GM19023 (cell line): Measurements from ENCODE around the gene MADCAM1.
A peak's percentile ranks its signal among the peaks of the same experiment; 100 is the strongest.

Source experiments
- ATAC-seq: cut with Tn5 transposase; IDR thresholded peaks from one replicate; pipeline ENCODE4 v1.9.1; 2021; ENCODE audit warnings: mild to moderate bottlenecking, moderate library complexity; ENCODE audit not compliant: unreplicated experiment

The MADCAM1 gene

DNA sequence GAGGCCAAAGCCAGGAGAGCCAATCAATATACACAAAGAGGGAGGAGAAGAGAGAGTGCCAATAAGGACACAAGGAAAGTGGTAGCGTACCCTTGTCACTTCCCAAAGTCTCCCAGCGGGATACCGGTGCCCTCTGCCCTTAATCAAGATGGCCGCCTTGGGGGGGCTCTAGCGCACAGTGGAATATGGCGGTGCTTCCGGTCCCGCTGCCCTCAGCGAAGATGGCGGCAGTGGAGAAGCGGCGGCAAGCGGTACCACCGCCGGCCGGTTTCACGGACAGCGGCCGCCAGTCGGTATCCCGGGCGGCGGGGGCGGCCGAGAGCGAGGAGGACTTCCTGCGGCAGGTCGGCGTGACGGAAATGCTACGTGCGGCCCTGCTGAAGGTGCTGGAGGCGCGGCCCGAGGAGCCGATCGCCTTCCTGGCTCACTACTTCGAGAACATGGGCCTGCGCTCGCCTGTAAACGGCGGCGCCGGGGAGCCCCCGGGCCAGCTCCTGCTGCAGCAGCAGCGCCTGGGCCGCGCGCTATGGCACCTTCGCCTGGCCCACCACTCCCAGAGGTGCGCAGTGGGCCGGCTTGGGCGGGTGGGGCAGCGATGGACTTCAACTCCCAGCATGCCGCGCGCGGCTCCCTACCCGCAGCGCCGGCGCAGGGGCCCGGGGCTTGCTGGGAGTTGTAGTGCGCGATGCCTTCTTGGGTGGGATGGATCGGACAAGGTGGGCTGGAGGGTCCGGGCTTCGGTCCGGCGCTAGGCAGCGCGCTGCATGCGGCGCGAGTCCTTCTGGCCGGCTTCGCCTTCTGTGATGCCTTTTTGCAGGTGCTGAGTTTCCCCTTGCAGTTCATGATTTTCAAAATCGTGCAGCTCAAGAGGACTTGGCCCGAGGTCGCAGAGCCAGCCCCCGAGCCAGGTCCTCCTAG lies 11.3 kb downstream of the MADCAM1 start, which contains the start of gene TPGS1:
Gene TPGS1, plus strand, starts transcription at position 212 of the 918 bp plus-strand sequence. Its CDS starts 10 bp downstream, at position 222.
- ATAC-seq: peak; percentile 62

DNA sequence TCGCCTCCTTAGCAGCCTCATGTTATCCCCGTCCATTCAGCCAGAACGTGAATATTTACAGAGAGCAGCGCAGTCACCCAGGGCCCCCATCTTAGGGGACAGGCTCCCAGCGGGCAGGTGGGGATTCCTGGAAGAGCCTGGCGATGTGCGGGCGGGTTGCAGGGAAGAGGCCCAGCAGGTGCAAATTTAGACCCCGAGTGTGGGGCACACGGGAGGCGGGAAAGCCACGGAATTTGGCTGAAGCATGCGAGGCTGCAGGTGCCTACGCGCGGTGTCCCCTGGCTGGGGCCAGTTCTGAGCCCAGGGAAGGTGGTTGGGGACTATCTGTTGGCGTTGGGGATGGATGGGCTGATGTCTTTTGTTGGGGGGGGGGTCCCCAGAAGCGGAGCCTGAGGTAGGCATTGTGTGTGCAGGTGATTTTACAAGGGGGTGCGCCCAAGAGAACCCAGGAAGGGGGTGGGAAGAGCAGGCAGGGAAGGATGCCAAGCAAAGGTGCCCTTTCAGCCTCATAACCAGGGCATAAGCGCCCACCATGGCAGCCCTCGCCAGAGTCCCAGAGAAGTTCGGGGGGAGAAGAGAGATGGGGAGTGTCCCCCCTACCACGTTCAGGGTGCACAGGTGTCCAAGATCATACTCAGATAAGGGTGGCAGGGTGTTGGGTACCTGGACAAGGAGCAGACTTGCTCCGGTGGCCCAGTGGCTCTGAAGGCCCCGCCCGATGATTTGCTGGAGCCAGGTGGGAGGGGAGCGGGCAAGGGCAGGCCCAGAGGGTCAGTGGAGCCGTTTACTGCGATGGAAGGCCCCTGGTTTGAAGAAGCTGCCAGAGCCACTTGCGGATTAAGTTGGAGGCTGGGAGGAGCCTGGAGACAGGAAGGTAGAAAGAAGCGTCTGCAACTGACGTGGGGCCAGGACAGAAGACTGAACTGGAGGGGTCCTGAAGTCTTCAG lies 12.2 kb downstream of the MADCAM1 start:
- ATAC-seq: no peak

DNA sequence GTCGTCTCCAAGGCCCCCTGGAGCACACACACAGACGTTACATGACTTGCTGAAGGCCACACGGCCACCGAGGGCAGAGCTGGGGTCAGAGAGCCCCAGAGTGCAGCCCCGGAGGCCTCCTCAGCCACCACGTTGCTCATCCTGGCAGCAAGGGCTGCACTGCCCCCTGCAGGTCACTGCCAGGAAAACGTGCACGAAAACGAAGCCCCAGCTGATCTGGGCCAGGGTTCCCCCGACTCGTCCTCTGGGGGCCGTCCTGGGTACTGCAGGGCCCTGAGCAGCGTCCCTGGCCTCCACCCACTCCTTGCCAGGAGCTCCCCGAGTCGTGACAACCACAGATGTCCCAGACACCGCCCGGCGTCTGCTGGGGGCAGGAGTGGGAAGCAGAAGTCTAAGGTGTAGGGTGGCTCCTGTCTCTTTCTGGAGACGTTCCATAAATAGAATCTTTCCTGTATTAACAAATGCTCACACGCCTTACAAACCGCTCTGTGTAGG lies 14.4 kb downstream of the MADCAM1 start:
- ATAC-seq: no peak

DNA sequence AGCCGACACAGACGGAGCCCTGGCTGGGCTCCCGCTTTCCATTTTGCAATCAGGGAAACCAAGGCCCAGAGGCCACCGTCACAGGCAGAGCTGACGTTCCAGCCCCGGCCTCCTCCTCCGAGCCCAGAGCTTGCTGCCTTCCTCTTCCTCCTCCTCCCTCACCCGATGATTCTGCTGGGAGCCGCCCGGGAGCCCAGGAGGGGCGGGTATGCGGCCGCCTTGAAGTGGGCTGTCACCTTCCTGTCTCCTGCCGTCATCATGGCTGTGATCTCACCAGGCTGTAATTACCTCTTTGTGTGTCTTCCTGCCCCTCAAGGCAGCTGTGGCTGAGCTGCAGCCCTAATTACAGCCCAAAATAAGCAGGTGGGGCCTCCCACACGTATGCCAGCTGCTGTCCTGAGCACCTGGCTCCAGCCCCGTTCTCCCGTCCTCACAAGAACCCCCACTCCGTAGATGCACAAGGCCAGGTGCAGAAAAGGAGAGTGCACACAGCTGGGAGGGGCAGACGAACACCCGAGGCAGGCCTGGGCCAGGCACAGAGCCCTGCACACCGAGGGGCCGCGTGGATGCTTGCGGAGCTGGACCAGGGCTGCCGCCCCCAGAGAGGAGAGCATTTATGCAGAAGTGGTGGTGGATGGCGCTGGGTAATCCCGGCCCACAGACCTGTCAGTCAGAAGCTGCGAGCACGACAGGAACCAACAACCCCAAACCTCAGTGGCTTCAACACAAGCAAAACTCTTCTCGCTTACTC lies 15.0 kb downstream of the MADCAM1 start:
- ATAC-seq: no peak

DNA sequence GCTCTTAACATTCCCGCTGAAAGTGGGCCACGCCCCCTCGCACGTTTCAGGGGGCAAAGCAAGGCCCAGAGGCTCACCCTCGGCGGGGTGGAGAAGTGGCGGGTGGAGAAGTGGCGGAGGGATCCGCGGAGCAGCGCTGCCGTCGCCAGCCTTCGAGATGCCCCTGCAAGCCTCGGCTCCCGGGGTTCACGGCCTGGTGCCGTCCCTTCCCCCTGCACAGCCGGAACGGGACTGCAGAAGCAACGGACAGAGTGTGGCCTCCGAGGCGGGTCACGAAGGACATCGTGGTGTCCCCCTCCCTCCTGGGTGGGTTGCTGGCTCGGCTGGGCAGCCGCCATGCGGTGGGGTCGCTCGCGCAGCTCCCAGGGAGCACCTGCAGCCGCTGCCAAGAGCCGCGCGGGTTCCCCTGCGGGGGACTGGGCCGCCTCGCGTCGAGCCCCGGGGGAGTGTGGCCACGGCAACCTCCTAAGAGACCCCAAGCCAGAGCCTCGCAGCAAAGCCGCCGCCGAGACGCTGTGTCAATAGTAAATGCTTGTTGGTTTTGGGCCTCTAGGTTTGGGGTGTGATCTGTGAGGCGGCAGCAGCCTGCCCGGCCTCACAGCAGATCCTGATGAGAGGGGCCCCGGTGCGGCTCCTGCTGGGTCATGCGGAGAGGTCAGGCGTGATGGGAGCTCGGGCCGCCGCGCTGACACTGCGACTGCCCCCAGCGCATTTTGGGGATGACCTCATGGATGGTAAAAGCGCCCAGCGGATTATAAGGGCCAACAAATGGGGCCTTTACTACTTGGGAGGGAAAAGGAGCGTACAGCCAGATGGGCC lies 16.5 kb downstream of the MADCAM1 start:
- ATAC-seq: no peak

DNA sequence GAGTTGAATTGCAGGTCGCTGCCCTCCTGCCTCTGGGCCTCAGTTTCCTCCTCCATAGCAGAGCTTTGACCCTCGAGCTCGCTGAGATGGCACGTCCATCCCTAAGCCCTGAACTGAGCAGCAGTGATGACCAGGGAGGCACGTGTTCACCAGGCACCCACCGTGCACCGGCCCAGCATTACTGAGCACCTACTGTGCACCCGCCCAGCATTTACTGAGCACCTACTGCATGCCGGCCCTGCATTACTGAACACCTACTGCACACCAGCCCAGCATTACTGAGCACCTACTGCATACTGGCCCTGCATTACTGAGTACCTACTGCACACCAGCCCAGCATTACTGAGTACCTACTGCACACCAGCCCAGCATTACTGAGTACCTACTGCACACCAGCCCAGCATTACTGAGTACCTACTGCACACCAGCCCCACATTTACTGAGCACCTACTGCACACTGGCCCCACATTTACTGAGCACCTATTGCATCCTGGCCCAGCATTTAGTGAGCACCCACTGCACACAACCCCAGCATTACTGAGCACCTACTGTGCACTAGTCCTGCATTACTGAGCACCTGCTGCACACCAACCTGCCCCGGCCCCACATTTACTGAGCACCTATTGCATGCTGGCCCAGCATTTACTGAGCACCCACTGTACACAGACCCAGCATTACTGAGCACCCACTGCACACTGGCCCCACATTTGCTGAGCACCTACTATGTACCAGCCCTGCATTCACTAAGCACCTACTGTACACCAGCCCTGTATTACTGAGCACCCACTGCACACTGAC lies 17.3 kb downstream of the MADCAM1 start:
- no peak for ATAC-seq

DNA sequence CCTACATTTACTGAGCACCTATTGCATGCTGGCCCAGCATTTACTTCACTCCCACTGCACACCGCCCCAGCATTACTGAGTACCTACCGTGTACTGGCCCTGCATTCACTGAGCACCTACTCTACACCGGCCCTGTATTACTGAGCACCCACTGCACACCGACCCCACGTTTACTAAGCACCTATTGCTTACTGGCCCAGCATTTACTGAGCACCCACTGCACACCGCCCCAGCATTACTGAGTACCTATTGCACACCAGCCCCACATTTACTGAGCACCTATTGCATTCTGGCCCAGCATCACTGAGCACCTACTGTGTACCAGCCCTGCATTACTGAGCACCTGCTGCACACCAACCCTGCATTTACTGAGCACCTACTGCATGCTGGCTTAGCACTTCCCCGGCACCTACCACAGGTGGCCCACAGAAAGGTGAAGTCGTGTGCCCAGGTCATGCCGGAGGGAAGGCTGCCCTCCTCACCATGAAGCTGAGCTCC lies 17.9 kb downstream of the MADCAM1 start:
- ATAC-seq: no peak

DNA sequence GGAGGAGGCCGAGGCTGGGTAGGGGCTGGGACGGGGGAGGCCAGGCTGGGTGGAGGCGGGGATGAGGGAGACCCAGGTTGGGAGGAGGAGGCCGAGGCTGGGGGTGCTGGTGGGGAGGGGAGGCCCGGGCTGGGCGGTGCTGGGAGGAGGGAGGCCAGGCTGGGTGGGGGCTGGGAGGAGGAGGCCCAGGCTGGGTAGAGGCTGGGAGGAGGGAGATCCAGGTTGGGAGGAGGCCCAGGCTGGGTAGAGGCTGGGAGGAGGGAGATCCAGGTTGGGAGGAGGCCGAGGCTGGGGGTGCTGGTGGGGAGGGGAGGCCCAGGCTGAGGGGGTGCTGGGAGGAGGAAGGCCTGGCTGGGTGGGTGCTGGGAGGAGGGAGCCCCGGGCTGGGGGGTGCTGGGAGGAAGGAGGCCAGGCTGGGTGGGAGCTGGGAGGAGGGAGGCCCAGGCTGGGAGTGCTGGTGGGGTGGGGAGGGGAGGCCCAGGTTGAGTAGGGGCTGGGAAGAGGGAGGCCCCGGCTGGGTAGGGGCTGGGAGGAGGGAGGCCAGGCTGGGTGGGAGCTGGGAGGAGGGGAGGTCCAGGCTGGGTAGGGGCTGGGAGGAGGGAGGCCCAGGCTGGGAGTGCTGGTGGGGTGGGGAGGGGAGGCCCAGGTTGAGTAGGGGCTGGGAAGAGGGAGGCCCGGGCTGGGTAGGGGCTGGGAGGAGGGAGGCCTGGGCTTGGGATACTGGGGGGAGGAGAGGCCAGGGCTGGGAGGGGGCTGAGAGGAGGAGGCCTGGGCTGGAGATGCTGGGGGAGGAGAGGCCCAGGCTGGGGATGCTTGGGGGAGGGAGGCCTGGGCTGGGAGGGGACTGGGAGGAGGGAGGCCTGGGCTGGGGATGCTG lies 21.7 kb downstream of the MADCAM1 start:
- ATAC-seq: no peak

DNA sequence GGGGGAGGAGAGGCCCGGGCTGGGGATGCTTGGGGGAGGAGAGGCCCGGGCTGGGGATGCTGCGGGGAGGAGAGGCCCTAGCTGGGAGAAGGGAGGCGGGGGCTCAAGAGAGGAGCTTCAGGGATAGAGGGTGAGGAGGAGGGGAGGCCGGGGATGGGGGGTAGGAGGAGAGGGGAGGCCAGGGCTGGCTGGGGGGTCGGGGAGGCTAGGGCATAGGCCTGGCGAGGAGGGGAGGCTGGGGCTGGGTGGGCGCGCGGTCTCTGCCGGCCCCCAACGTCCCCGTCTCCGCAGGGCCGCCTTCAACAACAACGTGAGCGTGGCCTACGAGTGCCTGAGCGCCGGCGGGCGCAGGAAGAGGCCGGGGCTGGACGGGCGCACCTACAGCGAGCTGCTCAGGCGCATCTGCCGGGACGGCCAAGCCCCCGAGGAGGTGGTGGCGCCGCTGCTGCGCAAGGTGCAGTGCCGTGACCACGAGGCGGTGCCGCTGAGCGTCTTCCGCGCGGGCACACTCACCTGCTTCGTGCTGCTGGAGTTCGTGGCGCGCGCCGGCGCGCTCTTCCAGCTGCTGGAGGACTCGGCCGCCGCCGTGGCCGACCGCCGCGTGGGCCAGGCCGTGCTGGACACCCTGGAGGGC lies 22.4 kb downstream of the MADCAM1 start:
- no peak for ATAC-seq

DNA sequence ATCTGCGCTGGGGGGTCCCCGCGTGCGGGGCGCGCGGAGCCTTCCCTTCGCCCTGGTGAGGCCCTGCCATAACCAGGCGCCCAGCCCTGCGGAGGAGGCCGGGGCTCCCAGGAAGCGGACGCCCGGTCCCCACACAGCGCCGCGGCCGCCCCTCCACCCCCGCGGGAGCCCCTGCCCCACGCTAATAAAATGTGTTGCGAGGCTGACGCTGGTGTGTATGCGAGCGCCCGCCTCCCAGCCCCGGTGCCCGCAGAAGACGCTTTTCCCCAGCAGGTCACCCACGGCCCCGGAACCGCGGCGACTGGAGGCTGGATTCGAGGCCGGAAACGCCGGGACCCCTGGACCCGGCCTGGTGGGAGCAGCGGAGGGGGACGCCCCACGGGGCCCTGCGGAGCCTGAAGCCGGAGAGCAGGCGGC lies 23.2 kb downstream of the MADCAM1 start:
- ATAC-seq: no peak

DNA sequence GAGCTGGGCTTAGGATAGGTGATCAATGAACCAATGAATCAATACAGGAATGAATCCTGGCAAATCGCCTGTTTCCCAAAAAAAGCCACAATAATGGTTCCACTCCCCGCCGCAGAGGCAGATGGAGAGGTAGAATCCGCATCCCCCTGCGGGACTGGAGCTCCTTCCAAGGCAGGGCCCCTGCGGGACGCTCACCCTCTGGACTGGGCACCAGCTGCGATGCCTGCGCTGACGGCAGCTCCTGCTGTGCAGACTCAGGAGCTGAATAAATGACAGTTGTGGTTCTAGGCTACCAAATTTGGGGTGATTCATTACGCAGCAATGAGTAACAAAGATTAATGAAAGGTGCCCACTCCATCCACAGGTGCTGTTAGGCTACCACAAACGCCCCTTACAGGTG lies 26.4 kb downstream of the MADCAM1 start:
- ATAC-seq: no peak

DNA sequence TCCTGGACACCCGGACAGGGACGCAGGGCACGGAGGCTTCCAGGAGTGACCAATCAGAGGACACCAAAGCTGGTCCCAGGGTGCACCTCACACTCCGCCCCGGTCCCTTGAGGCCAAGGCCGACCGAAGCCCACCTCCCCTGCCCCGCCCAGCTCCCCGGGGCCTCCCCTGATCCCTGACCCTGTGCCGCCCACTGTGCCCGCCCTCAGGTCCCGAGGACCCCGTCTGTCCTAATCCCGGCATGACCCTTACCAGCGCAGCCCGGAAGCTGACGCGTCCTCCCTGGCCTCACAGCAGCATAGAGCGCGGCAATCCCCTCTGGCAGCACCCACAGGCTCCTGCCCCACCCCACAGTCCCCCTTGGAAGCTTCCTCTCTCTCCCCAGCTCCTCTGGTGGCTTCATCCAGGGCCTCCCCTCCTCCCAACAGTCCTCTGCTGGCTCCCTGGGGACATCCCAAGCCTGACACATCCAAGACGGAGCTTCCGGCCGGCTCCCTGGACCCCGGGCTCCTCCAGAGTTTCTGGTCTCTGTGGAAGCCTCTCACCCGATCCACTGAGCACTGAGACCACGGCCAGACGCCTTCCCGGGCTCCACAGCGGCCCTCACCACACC lies 27.9 kb downstream of the MADCAM1 start:
- no peak for ATAC-seq

DNA sequence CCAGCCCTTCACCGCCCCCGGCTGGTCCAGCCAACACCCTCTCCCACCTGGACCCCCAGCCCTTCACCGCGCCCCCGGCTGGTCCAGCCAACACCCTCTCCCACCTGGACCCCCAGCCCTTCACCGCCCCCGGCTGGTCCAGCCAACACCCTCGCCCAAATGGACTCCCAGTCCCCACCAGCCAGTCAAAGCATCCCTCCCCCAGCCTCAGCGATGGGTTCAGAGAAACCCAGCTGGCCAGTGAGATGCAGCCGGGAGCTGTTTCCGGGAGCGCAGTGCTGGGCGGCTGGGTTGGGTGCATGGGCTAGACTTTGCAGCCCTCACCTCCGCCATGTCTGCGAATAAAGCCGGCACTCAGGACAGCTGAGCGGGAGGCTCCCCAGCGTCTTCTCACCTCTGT lies 28.7 kb downstream of the MADCAM1 start:
- ATAC-seq: no peak

DNA sequence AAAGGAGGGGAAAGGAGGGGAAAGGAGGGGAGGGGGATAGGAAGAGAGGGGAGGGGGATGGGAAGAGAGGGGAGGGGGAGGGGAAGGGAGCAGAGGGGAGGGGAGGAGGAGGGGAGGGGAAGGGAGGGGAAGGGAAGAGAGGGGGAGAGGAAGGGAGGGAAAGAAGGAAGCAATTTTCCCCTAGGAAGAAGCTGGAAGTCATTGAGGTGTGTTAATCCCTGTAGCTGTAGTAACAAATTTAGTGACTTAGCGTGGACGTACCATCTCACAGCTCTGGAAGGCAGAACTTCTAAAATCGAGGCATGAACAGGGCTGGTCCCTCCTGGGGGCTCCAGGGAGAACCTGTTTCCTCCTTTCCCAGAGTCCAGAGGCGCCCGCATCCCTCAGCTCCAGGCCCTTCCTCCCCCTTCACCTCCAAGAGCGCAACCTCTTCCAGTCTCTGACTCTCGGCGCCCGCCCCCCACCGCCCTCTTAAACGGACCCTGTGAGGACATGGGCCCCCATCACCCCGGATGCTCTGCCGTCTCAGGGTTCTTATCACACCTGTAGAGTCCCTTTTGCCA lies 29.7 kb downstream of the MADCAM1 start:
- ATAC-seq: no peak

DNA sequence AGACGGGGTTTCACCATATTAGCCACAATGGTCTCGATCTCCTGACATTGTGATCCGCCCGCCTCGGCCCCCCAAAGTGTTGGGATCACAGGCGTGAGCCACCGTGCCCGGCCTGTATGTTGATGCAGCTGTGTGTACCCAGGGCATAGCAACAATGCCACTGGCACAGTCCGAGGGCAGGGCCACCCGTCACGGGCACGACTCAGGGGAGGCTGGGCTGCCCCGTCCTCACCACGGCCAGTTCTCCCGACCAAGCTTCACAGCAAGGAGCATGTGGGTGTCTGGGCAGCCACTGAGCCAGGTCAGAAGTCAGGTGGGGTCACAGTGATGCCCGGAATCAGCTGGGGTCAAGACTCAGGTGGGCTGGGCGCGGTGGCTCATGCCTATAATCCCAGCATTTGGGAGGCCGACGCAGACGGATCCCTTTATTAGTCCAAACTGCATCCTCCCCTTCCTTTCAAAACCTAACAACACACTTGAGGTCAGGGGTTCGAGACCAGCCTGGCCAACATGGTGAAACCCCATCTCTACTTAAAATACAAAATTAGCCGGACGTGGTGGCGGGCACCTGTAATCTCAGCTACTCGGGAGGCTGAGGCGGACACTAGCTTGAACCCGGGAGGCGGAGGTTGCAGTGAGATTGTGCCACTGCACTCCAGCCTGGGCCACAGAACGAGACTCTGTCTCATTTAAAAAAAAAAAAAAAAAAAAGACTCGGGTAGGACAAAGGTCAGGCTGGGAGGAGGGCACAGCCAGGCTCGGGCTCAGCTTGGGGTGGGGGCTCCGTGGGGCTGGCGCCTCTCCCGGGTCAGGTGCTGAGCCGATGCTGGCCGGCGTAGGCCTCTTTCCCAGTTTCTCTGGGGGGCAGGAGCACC lies 34.1 kb downstream of the MADCAM1 start:
- ATAC-seq: no peak
